GM23338 (cell line): ENCODE measurements around the gene RXFP4. TPM values are rescaled to one million over a fixed set of nuclear protein-coding genes. Genes with fewer than 3 reads are reported as not detected.

Source experiments
- ATAC-seq: fragments of 200-7000 bp; cut with Tn5 transposase; 3 replicates; pipeline ENCODE4 v1.9.1; 2020
- DNase-seq: peaks from one replicate; pipeline ENCODE4 v3.0.0-alpha.2; 2015; ENCODE audit warnings: low spot score
- H2AFZ ChIP-seq: fragments of 200-600 bp; sonication (generic); 2 replicates; pipeline ENCODE4 v1.8.0; 2016; ENCODE audit warnings: antibody characterized with exemption, mild to moderate bottlenecking, moderate library complexity
- H3F3A ChIP-seq: fragments of 200-600 bp; sonication (generic); replicated peaks from 2 replicates; pipeline ENCODE4 v1.8.0; 2017; ENCODE audit warnings: antibody characterized with exemption, mixed run types, low read depth
- H3K27ac ChIP-seq: fragments of 200-600 bp; sonication (generic); 2 replicates; pipeline ENCODE4 v1.6.1; 2016; ENCODE audit warnings: low read depth
- H3K27me3 ChIP-seq: fragments of 200-600 bp; sonication (generic); 2 replicates; pipeline ENCODE4 v1.8.0; 2016; ENCODE audit warnings: mild to moderate bottlenecking, mixed run types, moderate library complexity; ENCODE audit not compliant: insufficient read depth
- H3K36me3 ChIP-seq: fragments of 200-600 bp; sonication (generic); 2 replicates; pipeline ENCODE4 v1.8.0; 2016; ENCODE audit warnings: mild to moderate bottlenecking; ENCODE audit not compliant: insufficient read depth
- H3K4me1 ChIP-seq: fragments of 200-600 bp; sonication (generic); 2 replicates; pipeline ENCODE4 v1.8.0; 2016; ENCODE audit warnings: mild to moderate bottlenecking, moderate library complexity; ENCODE audit not compliant: insufficient read depth
- H3K4me2 ChIP-seq: fragments of 200-600 bp; sonication (generic); 2 replicates; pipeline ENCODE4 v1.7.1; 2017; ENCODE audit warnings: mixed run types
- H3K4me3 ChIP-seq: fragments of 200-600 bp; sonication (generic); 2 replicates; pipeline ENCODE4 v1.6.1; 2016; ENCODE audit warnings: mixed run types
- H3K79me2 ChIP-seq: fragments of 200-600 bp; sonication (generic); replicated peaks from 2 replicates; pipeline ENCODE4 v1.8.0; 2017; ENCODE audit warnings: mild to moderate bottlenecking; ENCODE audit not compliant: insufficient read depth
- H3K9me2 ChIP-seq: fragments of 200-600 bp; sonication (generic); 2 replicates; pipeline ENCODE4 v1.8.0; 2017; ENCODE audit not compliant: insufficient read depth
- H4K20me1 ChIP-seq: fragments of 200-600 bp; sonication (generic); replicated peaks from 2 replicates; pipeline ENCODE4 v1.8.0; 2017; ENCODE audit warnings: mild to moderate bottlenecking; ENCODE audit not compliant: insufficient read depth
- H3K27ac Mint-ChIP-seq: 2 replicates; pipeline ENCODE4 v1.8.0; 2020; ENCODE audit warnings: inconsistent platforms, mild to moderate bottlenecking, moderate library complexity, mixed read lengths
- H3K27me3 Mint-ChIP-seq: 3 replicates; pipeline ENCODE4 v1.8.0; 2022; ENCODE audit warnings: low read depth, mild to moderate bottlenecking, moderate library complexity, mixed read lengths, inconsistent platforms; ENCODE audit not compliant: insufficient read depth, poor library complexity
- H3K36me3 Mint-ChIP-seq: 3 replicates; pipeline ENCODE4 v1.8.0; 2021; ENCODE audit warnings: low read depth, mild to moderate bottlenecking, inconsistent platforms, moderate library complexity, mixed read lengths
- H3K4me1 Mint-ChIP-seq: 3 replicates; pipeline ENCODE4 v1.8.0; 2020; ENCODE audit warnings: mild to moderate bottlenecking, inconsistent platforms, mixed read lengths
- H3K4me3 Mint-ChIP-seq: 3 replicates; pipeline ENCODE4 v1.8.0; 2021; ENCODE audit warnings: moderate library complexity, mild to moderate bottlenecking, inconsistent platforms, mixed read lengths
- H3K9me3 Mint-ChIP-seq: 3 replicates; pipeline ENCODE4 v1.8.0; 2020; ENCODE audit warnings: moderate library complexity, mild to moderate bottlenecking, inconsistent platforms, mixed read lengths
- CREB1 ChIP-seq: fragments of 250-450 bp; sonication (Bioruptor Pico); IDR thresholded peaks from 2 replicates; pipeline ENCODE4 v1.5.0; 2020; ENCODE audit warnings: low read depth, mild to moderate bottlenecking, moderate library complexity
- EZH2 ChIP-seq: fragments of 200-600 bp; sonication (generic); IDR thresholded peaks from one replicate; pipeline ENCODE4 v1.8.0; 2017; ENCODE audit warnings: antibody characterized with exemption, mild to moderate bottlenecking, low read depth; ENCODE audit not compliant: unreplicated experiment
- EZH2phosphoT487 ChIP-seq: fragments of 200-600 bp; sonication (generic); IDR thresholded peaks from one replicate; pipeline ENCODE4 v1.8.1; 2018; ENCODE audit warnings: antibody characterized with exemption; ENCODE audit not compliant: unreplicated experiment
- JUNB ChIP-seq: IDR thresholded peaks from one replicate; pipeline ENCODE4 v1.6.1; 2016; ENCODE audit warnings: antibody characterized with exemption; ENCODE audit not compliant: unreplicated experiment
- NANOG ChIP-seq: IDR thresholded peaks from 2 replicates; pipeline ENCODE4 v1.6.1; 2016; ENCODE audit warnings: antibody characterized with exemption, borderline replicate concordance
- STAT1 ChIP-seq: IDR thresholded peaks from one replicate; pipeline ENCODE4 v1.6.1; 2016; ENCODE audit warnings: antibody characterized with exemption; ENCODE audit not compliant: unreplicated experiment
- ZNF114 ChIP-seq: fragments of 250-450 bp; sonication (Bioruptor Pico); IDR thresholded peaks from 2 replicates; pipeline ENCODE4 v1.5.0; 2020; ENCODE audit warnings: mild to moderate bottlenecking, moderate library complexity
- ZNF331 ChIP-seq: fragments of 250-450 bp; sonication (Bioruptor Pico); IDR thresholded peaks from 2 replicates; pipeline ENCODE4 v1.5.0; 2020; ENCODE audit warnings: low read depth, mild to moderate bottlenecking, moderate library complexity
- polyA plus RNA-seq: library from polyadenylated mRNA; unstranded; fragments of >200 nt; fragmentation: Nextera tagmentation; extraction: Ambion mirVana; gene quantifications from 2 replicates; pipeline ENCODE4 v1.2.1, GENCODE V29; 2016
- total RNA-seq: library from RNA; depleted of rRNA; stranded (reverse); fragments of >200 nt; shearing (Covaris generic); gene quantifications from 2 replicates; pipeline ENCODE4 v1.2.3, GENCODE V29; 2014
- TF ChIP-seq, protein P1 (sequence below): IDR thresholded peaks from 2 replicates; pipeline ENCODE4 v1.6.1; 2016; ENCODE audit warnings: antibody characterized with exemption
- TF ChIP-seq, protein P2 (sequence below), 2 experiments: fragments of 200-600 bp in 1 of 2; sonication (generic) in 1 of 2; conservative IDR thresholded peaks; 2 replicates each; pipeline versions ENCODE4 v1.5.1 to v1.6.1; 2016 to 2017; ENCODE audit warnings: antibody characterized with exemption in 2 of 2, low read depth in 2 of 2, mild to moderate bottlenecking in 2 of 2, moderate library complexity in 1 of 2
- TF ChIP-seq, protein P3 (sequence below): fragments of 250-450 bp; sonication (Bioruptor Pico); IDR thresholded peaks from 2 replicates; pipeline ENCODE4 v1.5.0; 2020; ENCODE audit warnings: mild to moderate bottlenecking, moderate library complexity

The RXFP4 gene
- total and polyA plus RNA-seq, 2 experiments from 2014 or later = not detected

DNA sequence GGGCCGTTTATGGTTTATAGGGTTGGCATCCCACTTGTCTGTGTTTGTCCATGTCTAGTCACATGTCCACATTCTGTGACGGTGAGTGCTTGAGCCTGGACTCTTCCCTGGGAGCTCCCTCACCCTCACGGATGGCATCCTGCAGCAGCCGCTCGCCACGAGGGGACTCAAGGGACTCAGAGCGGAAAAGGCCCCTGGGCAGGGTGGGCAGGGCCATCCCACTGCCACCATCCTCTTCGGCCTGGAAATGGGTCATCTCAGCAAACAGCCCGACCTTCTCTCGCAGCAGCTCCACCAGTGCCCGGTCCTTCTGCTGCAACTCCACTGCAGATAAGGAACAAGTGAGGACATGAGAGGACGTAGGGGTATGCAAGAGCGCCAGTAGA lies 11.1 kb downstream of the RXFP4 start:
- Histone ChIP-seq H2AFZ (no peak overlapping the region), H3K27ac (no peak overlapping the region), H3K36me3 (peaks cover 58% of the 10 kb centered on the region), H3K4me3 (no peak overlapping the region), H3F3A (peaks cover 5% of the 10 kb centered on the region; the same call in 1 of the 2 replicates), H4K20me1 (peaks cover 3% of the 10 kb centered on the region), H3K4me1 (no peaks in the 10 kb centered on the region), H3K9me2 (no peaks in the 10 kb centered on the region), H3K27me3 (no peaks in the 10 kb centered on the region), H3K4me2 (no peak overlapping the region), H3K79me2 (no peaks in the 10 kb centered on the region)
- no peak overlapping the region for H3K4me3 Mint-ChIP-seq
- H3K27me3 Mint-ChIP-seq = peaks cover 4% of the 10 kb centered on the region
- H3K27ac Mint-ChIP-seq = no peak overlapping the region
- ATAC-seq (no peak), DNase-seq (no peak)
- no peaks in the 10 kb centered on the region for H3K4me1 Mint-ChIP-seq
- no peak for TF ChIP-seq CREB1 (CRISPR knock-in tag)
- no peak for TF ChIP-seq JUNB
- no peak for TF ChIP-seq ZNF331 (CRISPR knock-in tag)
- TF ChIP-seq STAT1 = no peak
- TF ChIP-seq, protein P1, sequence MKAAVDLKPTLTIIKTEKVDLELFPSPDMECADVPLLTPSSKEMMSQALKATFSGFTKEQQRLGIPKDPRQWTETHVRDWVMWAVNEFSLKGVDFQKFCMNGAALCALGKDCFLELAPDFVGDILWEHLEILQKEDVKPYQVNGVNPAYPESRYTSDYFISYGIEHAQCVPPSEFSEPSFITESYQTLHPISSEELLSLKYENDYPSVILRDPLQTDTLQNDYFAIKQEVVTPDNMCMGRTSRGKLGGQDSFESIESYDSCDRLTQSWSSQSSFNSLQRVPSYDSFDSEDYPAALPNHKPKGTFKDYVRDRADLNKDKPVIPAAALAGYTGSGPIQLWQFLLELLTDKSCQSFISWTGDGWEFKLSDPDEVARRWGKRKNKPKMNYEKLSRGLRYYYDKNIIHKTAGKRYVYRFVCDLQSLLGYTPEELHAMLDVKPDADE = no peak
- H3K9me3 Mint-ChIP-seq = no peaks in the 10 kb centered on the region
- peaks cover 84% of the 10 kb centered on the region for H3K36me3 Mint-ChIP-seq

DNA sequence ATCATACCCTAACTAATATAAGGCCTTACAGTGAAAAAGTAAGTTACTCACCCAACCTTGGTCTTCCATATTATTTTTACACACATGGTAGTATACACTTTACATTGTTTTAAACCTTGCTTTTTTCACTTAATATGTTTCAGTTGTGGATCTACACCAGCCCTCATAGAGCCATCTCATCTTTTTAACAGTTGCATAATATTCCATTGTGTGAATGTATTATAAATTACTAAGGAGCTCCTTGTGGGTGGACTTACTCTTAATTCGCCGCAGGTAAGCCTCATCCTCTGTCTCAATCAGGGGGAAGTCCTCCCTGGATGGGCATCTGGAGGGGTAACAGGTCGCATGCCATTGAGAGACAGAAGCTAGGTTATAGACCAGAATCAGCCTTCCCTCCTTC lies 13.2 kb downstream of the RXFP4 start:
- Mint-ChIP-seq H3K27ac (no peak overlapping the region), H3K4me3 (no peak overlapping the region), H3K36me3 (peaks cover 85% of the 10 kb centered on the region), H3K27me3 (peaks cover 4% of the 10 kb centered on the region), H3K9me3 (no peaks in the 10 kb centered on the region), H3K4me1 (no peaks in the 10 kb centered on the region)
- Histone ChIP-seq H3K36me3 (peaks cover 61% of the 10 kb centered on the region), H3K79me2 (no peaks in the 10 kb centered on the region), H3K27ac (no peak overlapping the region), H3K4me2 (no peak overlapping the region), H3K9me2 (no peaks in the 10 kb centered on the region), H4K20me1 (no peaks in the 10 kb centered on the region; the same call in none of the 2 replicates), H3K4me1 (no peaks in the 10 kb centered on the region), H3F3A (peaks cover 10% of the 10 kb centered on the region; the same call in 1 of the 2 replicates), H3K27me3 (no peaks in the 10 kb centered on the region), H2AFZ (no peak overlapping the region), H3K4me3 (no peak overlapping the region)
- no peak for DNase-seq
- ATAC-seq = no peak
- no peak for TF ChIP-seq ZNF114 (CRISPR knock-in tag)
- TF ChIP-seq, protein P1 = no peak
- TF ChIP-seq, protein P2, sequence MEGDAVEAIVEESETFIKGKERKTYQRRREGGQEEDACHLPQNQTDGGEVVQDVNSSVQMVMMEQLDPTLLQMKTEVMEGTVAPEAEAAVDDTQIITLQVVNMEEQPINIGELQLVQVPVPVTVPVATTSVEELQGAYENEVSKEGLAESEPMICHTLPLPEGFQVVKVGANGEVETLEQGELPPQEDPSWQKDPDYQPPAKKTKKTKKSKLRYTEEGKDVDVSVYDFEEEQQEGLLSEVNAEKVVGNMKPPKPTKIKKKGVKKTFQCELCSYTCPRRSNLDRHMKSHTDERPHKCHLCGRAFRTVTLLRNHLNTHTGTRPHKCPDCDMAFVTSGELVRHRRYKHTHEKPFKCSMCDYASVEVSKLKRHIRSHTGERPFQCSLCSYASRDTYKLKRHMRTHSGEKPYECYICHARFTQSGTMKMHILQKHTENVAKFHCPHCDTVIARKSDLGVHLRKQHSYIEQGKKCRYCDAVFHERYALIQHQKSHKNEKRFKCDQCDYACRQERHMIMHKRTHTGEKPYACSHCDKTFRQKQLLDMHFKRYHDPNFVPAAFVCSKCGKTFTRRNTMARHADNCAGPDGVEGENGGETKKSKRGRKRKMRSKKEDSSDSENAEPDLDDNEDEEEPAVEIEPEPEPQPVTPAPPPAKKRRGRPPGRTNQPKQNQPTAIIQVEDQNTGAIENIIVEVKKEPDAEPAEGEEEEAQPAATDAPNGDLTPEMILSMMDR (conservative IDR thresholded peaks at IDR 0.05; ENCODE audit: low read depth in 2 of 2) = no peak
- TF ChIP-seq, protein P3, sequence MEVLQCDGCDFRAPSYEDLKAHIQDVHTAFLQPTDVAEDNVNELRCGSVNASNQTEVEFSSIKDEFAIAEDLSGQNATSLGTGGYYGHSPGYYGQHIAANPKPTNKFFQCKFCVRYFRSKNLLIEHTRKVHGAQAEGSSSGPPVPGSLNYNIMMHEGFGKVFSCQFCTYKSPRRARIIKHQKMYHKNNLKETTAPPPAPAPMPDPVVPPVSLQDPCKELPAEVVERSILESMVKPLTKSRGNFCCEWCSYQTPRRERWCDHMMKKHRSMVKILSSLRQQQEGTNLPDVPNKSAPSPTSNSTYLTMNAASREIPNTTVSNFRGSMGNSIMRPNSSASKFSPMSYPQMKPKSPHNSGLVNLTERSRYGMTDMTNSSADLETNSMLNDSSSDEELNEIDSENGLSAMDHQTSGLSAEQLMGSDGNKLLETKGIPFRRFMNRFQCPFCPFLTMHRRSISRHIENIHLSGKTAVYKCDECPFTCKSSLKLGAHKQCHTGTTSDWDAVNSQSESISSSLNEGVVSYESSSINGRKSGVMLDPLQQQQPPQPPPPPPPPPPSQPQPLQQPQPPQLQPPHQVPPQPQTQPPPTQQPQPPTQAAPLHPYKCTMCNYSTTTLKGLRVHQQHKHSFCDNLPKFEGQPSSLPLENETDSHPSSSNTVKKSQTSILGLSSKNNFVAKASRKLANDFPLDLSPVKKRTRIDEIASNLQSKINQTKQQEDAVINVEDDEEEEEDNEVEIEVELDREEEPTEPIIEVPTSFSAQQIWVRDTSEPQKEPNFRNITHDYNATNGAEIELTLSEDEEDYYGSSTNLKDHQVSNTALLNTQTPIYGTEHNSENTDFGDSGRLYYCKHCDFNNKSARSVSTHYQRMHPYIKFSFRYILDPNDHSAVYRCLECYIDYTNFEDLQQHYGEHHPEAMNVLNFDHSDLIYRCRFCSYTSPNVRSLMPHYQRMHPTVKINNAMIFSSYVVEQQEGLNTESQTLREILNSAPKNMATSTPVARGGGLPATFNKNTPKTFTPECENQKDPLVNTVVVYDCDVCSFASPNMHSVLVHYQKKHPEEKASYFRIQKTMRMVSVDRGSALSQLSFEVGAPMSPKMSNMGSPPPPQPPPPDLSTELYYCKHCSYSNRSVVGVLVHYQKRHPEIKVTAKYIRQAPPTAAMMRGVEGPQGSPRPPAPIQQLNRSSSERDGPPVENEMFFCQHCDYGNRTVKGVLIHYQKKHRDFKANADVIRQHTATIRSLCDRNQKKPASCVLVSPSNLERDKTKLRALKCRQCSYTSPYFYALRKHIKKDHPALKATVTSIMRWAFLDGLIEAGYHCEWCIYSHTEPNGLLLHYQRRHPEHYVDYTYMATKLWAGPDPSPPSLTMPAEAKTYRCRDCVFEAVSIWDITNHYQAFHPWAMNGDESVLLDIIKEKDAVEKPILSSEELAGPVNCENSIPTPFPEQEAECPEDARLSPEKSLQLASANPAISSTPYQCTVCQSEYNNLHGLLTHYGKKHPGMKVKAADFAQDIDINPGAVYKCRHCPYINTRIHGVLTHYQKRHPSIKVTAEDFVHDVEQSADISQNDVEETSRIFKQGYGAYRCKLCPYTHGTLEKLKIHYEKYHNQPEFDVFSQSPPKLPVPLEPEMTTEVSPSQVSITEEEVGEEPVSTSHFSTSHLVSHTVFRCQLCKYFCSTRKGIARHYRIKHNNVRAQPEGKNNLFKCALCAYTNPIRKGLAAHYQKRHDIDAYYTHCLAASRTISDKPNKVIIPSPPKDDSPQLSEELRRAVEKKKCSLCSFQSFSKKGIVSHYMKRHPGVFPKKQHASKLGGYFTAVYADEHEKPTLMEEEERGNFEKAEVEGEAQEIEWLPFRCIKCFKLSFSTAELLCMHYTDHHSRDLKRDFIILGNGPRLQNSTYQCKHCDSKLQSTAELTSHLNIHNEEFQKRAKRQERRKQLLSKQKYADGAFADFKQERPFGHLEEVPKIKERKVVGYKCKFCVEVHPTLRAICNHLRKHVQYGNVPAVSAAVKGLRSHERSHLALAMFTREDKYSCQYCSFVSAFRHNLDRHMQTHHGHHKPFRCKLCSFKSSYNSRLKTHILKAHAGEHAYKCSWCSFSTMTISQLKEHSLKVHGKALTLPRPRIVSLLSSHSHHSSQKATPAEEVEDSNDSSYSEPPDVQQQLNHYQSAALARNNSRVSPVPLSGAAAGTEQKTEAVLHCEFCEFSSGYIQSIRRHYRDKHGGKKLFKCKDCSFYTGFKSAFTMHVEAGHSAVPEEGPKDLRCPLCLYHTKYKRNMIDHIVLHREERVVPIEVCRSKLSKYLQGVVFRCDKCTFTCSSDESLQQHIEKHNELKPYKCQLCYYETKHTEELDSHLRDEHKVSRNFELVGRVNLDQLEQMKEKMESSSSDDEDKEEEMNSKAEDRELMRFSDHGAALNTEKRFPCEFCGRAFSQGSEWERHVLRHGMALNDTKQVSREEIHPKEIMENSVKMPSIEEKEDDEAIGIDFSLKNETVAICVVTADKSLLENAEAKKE (CRISPR knock-in tag) = no peak
- no peak for TF ChIP-seq NANOG
- TF ChIP-seq EZH2 = no peak
- no peak for TF ChIP-seq CREB1 (CRISPR knock-in tag)
- no peak for TF ChIP-seq STAT1
- no peak for TF ChIP-seq ZNF331 (CRISPR knock-in tag)
- TF ChIP-seq EZH2phosphoT487 = no peak
